ENCODE results near the gene MARCHF2. TPM values are rescaled to one million over a fixed set of nuclear protein-coding genes. Genes with fewer than 3 reads are reported as not detected.
"Not testable (repeated sequence)": the region's sequence is repeated elsewhere in the genome, so short reads cannot be mapped to it uniquely, and the experiment has no call there.

MARCHF2 gene
- total RNA-seq, 4 donors from 2014 or later: 53.5 to 110 (median 60.8) TPM

DNA sequence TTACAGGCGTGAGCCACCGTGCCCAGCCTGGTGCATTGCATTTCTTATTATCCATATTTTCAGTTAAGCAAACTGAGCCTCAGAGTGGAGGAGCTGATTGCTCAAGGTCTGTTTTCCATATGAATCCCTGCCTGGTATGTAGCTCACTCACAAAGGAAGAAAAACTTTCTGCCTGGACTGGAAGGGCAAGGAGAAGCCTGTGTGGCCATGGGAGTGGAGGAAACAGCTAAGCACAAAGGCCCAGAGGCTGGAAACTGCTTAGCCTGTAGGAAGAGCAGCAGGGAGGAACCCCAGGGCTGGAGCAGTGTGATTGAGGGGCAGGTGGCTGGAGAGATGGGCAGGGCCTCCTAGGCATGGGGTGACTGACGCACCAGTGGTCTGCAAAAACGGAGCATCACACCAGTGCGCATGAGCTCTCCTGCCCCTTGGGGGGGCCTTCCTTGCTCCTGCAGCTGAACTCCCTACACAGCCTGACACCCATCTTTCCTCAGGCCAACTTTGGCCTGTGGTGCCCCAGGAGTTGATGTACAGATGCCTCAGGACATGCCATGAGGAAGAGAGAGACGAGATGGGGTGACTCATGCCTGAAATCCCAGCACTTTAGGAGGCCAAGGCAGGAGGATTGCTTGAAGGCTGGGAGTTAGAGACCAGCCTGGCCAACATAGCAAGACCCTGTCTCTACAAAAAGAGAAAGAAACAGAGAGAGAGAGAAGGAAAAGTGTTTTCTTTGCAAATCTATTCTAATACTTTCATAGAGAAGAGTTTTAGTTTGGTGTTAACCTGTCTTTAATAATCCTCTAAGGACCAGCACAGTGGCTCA is 28.8 kb downstream of the MARCHF2 start:
- 79 to 81% methylated on average over 6 of the region's 6 CpGs for WGBS, 2 donors
- no peak overlapping the region for H3K4me3 ChIP-seq (ENCODE audit: low read depth, poor library complexity, severe bottlenecking)
- intact Hi-C loops (cut with DNase I; ENCODE audit: low total_unique reads): no loop called here
- DNase-seq (ENCODE audit: low spot score in 2 of 2): no peak
- TF ChIP-seq POLR2A (IDR thresholded peaks at IDR 0.05): no peak
- TF ChIP-seq, protein P1, sequence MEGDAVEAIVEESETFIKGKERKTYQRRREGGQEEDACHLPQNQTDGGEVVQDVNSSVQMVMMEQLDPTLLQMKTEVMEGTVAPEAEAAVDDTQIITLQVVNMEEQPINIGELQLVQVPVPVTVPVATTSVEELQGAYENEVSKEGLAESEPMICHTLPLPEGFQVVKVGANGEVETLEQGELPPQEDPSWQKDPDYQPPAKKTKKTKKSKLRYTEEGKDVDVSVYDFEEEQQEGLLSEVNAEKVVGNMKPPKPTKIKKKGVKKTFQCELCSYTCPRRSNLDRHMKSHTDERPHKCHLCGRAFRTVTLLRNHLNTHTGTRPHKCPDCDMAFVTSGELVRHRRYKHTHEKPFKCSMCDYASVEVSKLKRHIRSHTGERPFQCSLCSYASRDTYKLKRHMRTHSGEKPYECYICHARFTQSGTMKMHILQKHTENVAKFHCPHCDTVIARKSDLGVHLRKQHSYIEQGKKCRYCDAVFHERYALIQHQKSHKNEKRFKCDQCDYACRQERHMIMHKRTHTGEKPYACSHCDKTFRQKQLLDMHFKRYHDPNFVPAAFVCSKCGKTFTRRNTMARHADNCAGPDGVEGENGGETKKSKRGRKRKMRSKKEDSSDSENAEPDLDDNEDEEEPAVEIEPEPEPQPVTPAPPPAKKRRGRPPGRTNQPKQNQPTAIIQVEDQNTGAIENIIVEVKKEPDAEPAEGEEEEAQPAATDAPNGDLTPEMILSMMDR (IDR thresholded peaks at IDR 0.05): no peak

DNA sequence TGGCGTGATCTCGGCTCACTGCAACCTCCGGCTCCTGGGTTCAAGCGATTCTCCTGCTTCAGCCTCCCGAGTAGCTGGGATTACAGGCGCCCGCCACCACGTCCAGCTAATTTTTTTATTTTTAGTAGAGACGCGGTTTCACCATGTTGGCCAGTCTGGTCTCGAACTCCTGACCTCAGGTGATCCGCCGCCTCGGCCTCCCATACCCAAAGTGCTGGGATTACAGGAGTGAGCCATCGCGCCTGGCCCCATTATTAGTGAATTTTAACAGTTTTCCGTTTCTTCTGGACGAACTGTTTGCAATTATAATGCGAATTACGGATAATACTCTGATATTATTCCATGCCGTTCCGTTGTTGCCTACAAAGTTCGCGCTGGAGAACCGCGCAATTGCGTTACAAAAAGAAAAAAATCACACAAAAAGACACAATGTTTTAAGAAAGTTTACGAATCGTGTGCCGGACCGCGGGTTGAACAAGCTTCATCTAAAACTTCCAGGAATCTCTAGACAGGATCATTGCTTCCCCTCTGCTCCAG is 31.1 kb downstream of the MARCHF2 start:
- H3K4me3 ChIP-seq (ENCODE audit: low read depth, poor library complexity, severe bottlenecking); intact Hi-C loops (cut with DNase I; ENCODE audit: low total_unique reads); DNase-seq (ENCODE audit: low spot score in 2 of 2): not testable (repeated sequence)
- 25 to 27% methylated on average over 32 of the region's 32 CpGs for WGBS, 2 donors

DNA sequence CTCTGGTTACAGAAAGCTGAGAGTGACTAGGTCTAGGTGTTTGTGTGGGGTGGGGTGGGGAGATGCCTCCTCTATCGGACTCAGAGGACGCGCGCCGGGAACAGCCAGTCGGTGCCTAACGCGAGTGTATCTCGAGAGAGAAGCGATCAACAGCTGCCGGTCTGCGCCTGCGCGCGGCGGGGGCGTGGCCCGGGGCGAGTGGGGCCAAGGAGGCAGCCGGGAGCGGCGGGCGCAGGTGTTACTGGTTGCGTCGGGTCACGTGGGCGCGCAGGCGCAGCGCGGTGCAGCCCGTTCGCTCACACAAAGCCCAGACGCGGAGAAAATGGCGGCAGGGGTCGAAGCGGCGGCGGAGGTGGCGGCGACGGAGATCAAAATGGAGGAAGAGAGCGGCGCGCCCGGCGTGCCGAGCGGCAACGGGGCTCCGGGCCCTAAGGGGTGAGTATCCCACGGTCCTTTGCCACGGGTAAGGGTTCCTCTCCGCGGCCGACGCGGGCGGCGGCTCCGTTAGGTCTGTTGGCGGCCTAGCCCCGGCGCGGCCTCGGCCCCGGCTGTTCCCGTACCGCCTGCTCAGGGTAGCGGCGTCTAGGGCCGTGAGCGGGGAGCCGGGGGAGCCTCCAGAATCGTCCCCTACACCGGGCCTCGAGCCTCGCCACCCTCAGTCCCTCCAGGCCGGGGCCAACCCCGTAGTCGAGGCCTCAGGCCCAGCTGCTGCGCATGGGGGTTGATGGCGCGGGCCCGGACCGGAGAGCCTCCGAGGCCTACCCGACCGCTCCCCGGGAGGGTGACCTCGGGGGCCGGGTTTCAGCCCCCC is 31.8 kb downstream of the MARCHF2 start, which contains the start of gene HNRNPM:
Gene HNRNPM (plus strand): TSS at position 299 of the 811 bp plus-strand sequence. CDS start 24 bp downstream, at position 323.
- intact Hi-C loops (cut with DNase I; ENCODE audit: low total_unique reads): loop anchor here (5.0 kb wide), 1 partner anchor 1887 kb away; the partner anchor contains the start of gene RAVER1
- H3K4me3 ChIP-seq (ENCODE audit: low read depth, poor library complexity, severe bottlenecking): peak within 1 kb of the TSS; percentile 96
- peak; percentile 99 to 100 for DNase-seq (ENCODE audit: low spot score in 2 of 2)
- 0% methylated on average over 64 to 88 of the region's 93 CpGs for WGBS, 2 donors
- TF ChIP-seq POLR2A (IDR thresholded peaks at IDR 0.05): peak in 1 of 2 donors; percentile 78
- TF ChIP-seq, protein P1 (IDR thresholded peaks at IDR 0.05): peak in 1 of 3 donors; percentile 6

DNA sequence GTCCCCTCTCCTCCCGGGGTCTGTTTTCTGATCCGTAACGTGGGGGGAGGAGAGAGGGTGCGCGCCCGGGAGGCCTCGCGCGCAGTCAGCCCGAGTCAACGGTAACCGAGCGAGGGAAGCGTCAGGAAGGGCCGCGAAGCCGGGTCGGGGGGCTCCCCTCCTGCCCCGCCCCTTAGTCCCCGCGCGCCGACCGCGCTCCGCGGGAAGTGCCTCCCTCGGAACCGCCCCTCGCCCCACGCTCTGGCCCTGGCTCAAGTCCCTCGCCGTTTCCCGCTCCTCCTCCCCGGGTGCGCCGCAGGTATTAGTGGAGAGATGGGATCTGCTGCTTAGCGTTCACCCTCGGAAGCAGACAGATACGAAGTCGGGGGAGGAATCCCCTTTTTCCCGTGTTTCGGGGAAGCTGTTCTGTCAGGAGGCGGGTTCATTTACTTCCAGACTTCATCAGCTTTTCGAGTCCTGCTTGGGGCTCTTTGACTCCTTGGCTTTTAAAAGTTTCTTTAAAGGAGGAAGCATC is 32.4 kb downstream of the MARCHF2 start:
- 0 to 1% methylated on average over 29 to 36 of the region's 45 CpGs for WGBS, 2 donors
- H3K4me3 ChIP-seq (ENCODE audit: low read depth, poor library complexity, severe bottlenecking): peak overlapping the region; percentile 96
- TF ChIP-seq, protein P1 (IDR thresholded peaks at IDR 0.05): no peak
- TF ChIP-seq POLR2A (IDR thresholded peaks at IDR 0.05): no peak
- intact Hi-C loops (cut with DNase I; ENCODE audit: low total_unique reads): loop anchor here (5.0 kb wide), 1 partner anchor 1887 kb away; the partner anchor contains the start of gene RAVER1
- DNase-seq (ENCODE audit: low spot score in 2 of 2): peak; percentile 38 to 88

DNA sequence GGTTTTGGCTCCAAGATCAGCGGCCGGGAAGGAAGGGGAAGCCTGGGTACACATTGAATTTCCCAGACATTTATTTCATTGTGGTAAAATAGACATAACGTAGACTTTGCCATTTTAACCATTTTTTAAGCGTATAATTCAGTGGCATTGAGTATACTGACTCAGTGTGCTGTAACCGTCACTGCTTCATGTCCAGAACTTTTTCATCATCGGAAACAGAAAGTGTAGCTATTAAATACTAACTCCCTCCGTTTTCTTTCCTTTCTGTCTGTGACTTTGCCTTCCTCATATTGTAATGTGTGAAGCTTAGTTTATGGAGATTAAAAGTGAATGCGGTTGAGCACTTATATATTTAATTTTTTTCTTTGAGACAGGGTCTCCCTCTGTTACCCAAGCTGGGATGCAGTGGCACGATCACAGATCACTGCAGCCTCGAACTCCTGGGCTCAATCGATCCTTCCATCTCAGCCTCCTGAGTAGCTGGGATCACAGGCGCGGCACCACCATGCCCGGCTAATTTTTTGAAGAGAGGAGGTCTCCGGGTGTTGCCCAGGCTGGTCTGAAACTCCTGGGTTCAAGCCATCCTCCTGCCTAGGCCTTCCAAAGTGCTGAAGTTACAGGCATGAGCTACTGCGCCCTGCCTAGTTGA is 33.1 kb downstream of the MARCHF2 start:
- no peak for TF ChIP-seq POLR2A (IDR thresholded peaks at IDR 0.05)
- TF ChIP-seq, protein P1 (IDR thresholded peaks at IDR 0.05): no peak
- intact Hi-C loops (cut with DNase I; ENCODE audit: low total_unique reads): loop anchor here (5.0 kb wide), 1 partner anchor 1886 kb away; the partner anchor contains the start of gene RAVER1
- no peak overlapping the region for H3K4me3 ChIP-seq (ENCODE audit: low read depth, poor library complexity, severe bottlenecking)
- WGBS, 2 donors: 17 to 20% methylated on average over 16 of the region's 16 CpGs
- DNase-seq (ENCODE audit: low spot score in 2 of 2): no peak

Data from lower leg skin (tissue), 4 donors.